HL-60 (cell line): ENCODE data around the gene FNDC10.

Experiments used
- GABPA ChIP-seq: IDR thresholded peaks from 2 replicates; pipeline ENCODE4 v1.6.1; 2012; ENCODE audit warnings: low read depth
- POLR2AphosphoS5 ChIP-seq: IDR thresholded peaks from 2 replicates; pipeline ENCODE4 v1.6.1; 2012; ENCODE audit warnings: low read depth
- TF ChIP-seq, protein P1 (sequence below): IDR thresholded peaks from one replicate; pipeline ENCODE4 v1.5.1; 2011; ENCODE audit warnings: low read length, control low read depth, inconsistent platforms; ENCODE audit not compliant: insufficient read depth

DNA sequence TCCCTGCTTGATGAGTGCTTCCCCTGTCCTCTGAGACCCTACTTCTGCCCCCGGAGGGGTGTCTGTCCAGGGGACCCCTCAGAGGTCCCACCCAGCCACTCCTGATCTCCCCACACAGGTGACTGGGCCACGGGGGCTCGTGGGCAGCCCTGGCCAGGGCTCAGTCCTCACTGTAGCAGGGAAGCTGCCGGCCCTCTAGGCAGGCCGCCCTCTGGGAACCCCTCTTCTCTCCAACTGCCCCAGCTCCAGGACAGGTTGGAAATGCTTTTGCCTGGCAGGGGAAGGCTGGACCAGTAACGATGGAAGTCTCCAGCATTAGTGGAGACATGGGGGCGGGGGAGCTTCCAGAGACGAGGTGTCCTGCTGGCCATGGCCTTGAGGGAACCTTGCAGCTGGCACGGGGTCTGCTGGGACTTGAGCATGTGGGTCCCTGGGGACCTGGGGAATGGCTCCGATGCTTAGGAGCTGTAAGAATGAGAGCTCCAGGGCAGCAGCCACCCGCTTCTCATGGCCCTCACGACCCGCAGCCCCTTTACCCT, 3.1 kb upstream of the FNDC10 start:
- TF ChIP-seq, protein P1, sequence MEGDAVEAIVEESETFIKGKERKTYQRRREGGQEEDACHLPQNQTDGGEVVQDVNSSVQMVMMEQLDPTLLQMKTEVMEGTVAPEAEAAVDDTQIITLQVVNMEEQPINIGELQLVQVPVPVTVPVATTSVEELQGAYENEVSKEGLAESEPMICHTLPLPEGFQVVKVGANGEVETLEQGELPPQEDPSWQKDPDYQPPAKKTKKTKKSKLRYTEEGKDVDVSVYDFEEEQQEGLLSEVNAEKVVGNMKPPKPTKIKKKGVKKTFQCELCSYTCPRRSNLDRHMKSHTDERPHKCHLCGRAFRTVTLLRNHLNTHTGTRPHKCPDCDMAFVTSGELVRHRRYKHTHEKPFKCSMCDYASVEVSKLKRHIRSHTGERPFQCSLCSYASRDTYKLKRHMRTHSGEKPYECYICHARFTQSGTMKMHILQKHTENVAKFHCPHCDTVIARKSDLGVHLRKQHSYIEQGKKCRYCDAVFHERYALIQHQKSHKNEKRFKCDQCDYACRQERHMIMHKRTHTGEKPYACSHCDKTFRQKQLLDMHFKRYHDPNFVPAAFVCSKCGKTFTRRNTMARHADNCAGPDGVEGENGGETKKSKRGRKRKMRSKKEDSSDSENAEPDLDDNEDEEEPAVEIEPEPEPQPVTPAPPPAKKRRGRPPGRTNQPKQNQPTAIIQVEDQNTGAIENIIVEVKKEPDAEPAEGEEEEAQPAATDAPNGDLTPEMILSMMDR, result no peak
- no peak for TF ChIP-seq GABPA
- no peak for TF ChIP-seq POLR2AphosphoS5
